HL-60 (cell line): Measurements from ENCODE around the gene AP1AR.
A peak's percentile ranks its signal among the peaks of the same experiment; 100 is the strongest.

Experiments
- GABPA ChIP-seq: IDR thresholded peaks from 2 replicates; pipeline ENCODE4 v1.6.1; 2012; ENCODE audit warnings: low read depth
- POLR2AphosphoS5 ChIP-seq: IDR thresholded peaks from 2 replicates; pipeline ENCODE4 v1.6.1; 2012; ENCODE audit warnings: low read depth
- SPI1 ChIP-seq: IDR thresholded peaks from 2 replicates; pipeline ENCODE4 v1.6.1; 2012; ENCODE audit warnings: low read depth, mild to moderate bottlenecking, borderline replicate concordance
- TF ChIP-seq, protein P1 (sequence below): IDR thresholded peaks from one replicate; pipeline ENCODE4 v1.5.1; 2011; ENCODE audit warnings: low read length, control low read depth, inconsistent platforms; ENCODE audit not compliant: insufficient read depth
- TF ChIP-seq, protein P2 (sequence below): IDR thresholded peaks from 2 replicates; pipeline ENCODE4 v1.6.1; 2012; ENCODE audit warnings: low read depth; ENCODE audit not compliant: insufficient replicate concordance

DNA sequence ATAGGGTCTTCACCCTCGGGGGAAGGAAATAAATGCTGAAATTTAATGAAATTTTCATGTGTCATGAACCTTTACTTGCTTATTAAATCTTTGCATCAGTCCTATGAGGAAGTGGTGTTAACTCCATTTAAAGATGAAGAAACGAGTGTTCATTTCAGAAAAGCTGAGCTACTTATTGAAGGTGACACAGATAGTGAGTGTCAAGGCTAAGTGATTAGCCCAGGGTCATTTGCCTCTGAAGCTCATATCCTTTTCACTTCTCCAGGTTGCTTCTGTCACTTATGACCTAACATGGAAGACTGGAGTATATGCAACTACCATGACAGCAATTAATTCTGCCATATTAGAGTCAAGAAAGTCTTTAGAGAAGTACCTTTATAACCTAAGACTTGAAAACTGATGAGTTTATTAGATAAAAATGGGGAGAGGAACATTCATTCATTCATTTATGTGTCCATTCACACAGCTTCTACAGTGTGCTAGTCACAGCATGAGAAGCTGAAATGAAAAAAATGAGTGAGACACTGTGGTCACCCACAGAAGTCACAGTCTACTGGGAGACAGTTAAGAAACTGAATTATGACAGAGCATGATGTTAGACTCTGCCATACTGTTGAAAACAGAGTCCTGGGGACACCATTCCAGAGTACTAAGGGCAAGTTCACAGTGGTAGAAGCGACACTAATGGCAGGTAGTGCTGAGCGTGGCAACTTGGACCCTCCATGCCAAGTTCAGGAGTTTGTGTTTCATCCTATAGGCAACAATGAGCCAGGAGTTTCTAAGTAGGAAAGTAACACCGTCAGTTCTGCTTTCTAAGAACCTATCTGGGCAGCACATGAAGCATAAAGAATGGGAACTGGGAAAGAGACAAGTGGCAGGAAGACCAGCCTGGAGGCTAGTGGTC is 86.9 kb downstream of the AP1AR start:
- TF ChIP-seq, protein P1, sequence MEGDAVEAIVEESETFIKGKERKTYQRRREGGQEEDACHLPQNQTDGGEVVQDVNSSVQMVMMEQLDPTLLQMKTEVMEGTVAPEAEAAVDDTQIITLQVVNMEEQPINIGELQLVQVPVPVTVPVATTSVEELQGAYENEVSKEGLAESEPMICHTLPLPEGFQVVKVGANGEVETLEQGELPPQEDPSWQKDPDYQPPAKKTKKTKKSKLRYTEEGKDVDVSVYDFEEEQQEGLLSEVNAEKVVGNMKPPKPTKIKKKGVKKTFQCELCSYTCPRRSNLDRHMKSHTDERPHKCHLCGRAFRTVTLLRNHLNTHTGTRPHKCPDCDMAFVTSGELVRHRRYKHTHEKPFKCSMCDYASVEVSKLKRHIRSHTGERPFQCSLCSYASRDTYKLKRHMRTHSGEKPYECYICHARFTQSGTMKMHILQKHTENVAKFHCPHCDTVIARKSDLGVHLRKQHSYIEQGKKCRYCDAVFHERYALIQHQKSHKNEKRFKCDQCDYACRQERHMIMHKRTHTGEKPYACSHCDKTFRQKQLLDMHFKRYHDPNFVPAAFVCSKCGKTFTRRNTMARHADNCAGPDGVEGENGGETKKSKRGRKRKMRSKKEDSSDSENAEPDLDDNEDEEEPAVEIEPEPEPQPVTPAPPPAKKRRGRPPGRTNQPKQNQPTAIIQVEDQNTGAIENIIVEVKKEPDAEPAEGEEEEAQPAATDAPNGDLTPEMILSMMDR = no peak
- TF ChIP-seq POLR2AphosphoS5 (no peak), SPI1 (peak; percentile 23; the same call in 1 of the 2 replicates), GABPA (no peak)
- TF ChIP-seq, protein P2, sequence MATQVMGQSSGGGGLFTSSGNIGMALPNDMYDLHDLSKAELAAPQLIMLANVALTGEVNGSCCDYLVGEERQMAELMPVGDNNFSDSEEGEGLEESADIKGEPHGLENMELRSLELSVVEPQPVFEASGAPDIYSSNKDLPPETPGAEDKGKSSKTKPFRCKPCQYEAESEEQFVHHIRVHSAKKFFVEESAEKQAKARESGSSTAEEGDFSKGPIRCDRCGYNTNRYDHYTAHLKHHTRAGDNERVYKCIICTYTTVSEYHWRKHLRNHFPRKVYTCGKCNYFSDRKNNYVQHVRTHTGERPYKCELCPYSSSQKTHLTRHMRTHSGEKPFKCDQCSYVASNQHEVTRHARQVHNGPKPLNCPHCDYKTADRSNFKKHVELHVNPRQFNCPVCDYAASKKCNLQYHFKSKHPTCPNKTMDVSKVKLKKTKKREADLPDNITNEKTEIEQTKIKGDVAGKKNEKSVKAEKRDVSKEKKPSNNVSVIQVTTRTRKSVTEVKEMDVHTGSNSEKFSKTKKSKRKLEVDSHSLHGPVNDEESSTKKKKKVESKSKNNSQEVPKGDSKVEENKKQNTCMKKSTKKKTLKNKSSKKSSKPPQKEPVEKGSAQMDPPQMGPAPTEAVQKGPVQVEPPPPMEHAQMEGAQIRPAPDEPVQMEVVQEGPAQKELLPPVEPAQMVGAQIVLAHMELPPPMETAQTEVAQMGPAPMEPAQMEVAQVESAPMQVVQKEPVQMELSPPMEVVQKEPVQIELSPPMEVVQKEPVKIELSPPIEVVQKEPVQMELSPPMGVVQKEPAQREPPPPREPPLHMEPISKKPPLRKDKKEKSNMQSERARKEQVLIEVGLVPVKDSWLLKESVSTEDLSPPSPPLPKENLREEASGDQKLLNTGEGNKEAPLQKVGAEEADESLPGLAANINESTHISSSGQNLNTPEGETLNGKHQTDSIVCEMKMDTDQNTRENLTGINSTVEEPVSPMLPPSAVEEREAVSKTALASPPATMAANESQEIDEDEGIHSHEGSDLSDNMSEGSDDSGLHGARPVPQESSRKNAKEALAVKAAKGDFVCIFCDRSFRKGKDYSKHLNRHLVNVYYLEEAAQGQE = no peak
